Activated T-helper 1 cell treated with anti-CD3 and anti-CD28 coated beads, Interleukin-2, amount 50 U/mL, for 16 hours (primary cell): ENCODE measurements around the gene MTFR1L.

Experiments used
- DNase-seq, 2 donors: peaks; one replicate each; pipeline ENCODE4 v3.0.0-alpha.2; 2020; ENCODE audit warnings: low read depth in 1 of 2, low spot score in 1 of 2

MTFR1L gene

GRCh38 chr1:25861316-25862286 lies 41.8 kb downstream of the MTFR1L start:
- no peak for DNase-seq

DNA sequence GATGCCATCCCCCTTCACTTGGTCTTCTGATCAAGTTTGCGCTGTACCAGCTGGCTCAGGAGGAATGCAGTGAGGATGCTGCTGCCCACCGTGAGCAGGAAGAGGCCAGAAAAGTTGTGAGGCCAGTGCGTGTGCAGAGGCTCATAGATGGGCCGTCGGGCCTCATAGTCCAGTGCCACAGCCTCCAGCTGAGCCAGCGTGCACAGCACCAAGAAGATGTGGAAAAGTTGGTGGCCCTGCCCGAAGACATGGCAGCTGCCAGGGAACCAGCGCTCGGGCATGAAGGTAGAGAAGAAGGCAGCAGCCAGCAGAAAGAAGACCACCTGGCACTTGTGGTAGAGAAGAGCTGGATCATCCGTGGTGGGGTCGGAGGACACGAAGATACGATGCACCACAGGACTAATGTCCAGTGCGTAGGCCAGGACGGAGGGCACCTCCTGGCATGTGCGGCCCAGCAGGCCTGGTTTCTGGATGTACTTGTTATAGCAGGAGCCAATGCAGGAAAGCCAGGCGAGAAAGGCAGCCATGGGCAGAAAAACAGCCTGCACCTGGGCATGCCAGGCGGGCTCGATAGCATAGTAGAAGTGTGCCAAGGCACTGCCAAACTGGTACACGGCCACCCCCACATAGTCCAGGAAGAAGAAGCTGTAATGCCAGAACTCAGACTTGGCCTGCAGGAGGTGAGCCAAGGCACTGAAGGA lies 43.2 kb downstream of the MTFR1L start:
- DNase-seq: no peak

DNA sequence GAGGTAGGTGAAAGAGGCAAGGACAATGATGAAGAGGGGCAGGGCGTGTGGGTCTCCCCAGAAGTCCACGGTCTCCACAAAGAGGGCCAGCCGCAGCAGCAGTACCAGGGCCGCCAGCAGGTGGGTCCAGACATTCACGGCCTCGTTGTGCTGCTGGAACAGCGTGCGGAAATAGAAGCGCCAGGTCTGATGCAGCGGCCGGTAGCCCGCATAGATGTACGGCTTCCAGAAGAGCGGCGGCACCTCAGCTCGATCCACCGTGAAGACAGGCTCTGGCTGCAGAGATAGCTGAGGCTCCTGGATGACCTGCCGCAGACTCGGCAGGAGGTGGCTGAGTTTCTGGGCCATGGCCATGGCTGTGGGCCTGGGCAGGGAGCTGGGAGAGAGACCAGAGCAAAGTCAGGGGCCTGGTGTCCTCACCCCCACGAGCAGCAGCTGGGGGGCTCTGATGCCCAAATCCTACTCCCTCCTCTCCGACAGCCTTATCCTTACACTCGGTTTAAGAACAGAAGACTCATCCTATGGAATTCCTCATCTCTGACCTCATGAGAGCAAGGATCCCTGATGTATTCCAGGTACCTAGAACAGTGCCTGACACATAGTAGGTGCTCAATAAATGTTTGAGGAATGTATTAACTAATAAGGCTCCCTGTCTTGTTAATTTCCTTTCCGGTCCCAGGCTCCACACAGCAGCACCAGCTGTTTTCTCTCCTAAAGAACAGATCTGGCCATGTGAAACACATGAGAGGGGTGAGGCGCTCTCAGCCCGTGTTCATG lies 43.9 kb downstream of the MTFR1L start:
- no peak for DNase-seq

GRCh38 chr1:25864434-25864833 lies 44.7 kb downstream of the MTFR1L start:
- DNase-seq: no peak

DNA sequence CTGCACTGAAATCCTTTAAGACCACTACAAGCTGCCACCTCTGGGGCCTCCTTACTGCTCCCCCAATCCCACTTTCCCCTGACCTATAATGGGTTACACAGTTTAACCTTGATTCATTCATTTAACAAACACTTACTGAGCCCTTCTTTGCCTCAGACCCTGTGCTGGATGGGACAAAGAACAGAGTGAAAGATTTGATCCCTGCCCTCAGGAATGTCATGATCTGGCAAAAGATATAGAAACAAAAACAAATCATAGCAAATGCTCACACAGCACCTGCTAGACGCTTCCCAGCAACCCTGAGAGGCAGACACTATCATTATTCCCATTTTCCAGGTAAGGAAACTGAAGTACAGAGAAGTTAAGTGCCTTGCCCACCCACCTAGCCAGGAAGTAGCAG lies 46.5 kb downstream of the MTFR1L start:
- no peak for DNase-seq

GRCh38 chr1:25867210-25867991 lies 47.6 kb downstream of the MTFR1L start:
- DNase-seq: no peak

- no peak for DNase-seq
Observed at GRCh38 chr1:25869909-25870606, 50.3 kb downstream of the MTFR1L start.

DNA sequence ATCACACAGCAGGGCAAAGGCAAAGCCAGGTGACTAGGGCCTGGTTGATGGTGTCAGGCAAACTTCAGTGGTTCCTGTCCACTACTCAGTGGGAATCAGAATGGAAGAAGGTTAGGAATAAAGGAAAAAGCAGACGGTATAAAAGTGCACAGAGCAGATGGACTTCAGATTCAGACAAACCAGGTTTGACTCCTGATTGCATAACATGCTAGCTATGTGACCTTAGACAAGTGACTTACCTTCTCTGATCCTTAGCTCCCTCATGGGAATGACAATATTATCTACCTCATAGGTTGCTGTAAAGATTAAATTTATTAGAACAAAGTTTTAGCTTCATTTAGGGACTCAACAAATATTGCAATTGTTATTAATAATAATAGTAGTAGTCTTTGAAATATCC lies 50.9 kb downstream of the MTFR1L start:
- DNase-seq: no peak

DNA sequence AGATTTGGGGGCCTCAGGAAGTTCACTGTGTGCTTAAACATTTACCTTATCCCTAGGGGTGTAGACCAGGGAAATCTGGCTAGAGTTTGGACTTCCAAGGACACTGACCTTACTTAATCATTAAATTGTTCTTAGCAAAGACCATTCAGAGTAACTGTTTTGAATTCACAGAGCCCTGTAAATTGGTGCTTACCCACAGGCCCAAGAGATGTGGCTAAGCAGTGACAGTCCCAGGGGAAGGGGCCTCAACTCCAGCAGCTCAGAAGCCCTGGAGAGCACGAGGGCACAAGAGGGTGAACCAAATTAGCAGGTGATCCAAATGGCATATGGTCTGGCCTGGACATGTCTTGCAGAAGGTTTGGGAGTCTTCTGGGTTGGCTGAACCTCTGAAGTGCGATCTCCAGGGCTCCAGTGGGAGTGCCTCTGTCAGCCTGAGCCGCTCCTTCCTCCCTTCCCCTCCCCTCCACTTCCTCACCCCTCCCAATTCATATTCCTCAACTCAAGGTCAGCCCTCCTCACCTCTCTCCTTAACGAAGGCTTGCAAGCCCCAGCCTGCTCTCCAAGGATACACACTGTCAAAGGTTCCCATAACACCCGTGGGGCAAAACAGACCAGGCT lies 51.4 kb downstream of the MTFR1L start:
- no peak for DNase-seq

- no peak for DNase-seq
Observed at GRCh38 chr1:25871704-25872494, 52.1 kb downstream of the MTFR1L start.

- DNase-seq: no peak
Observed at GRCh38 chr1:25872713-25873112, 53.0 kb downstream of the MTFR1L start.

DNA sequence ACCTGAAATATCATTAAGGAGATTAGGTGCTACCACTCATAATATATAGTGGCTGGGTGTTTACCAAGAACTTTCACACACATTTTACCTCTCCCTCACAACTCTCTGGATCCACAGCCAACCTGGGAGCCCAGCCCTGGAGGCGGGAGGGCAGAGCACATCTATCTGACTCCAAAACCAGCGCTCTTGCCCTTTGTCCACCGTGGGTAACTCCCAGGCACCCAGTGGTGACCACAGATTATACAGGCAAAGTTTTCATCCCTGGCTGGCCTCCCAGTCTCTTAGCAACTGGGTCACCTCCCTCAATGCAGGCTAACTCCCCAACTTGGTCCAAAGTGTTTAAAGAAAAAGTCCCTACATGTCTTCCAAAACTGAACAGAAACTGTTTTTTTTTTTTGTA lies 53.4 kb downstream of the MTFR1L start:
- DNase-seq: no peak

DNA sequence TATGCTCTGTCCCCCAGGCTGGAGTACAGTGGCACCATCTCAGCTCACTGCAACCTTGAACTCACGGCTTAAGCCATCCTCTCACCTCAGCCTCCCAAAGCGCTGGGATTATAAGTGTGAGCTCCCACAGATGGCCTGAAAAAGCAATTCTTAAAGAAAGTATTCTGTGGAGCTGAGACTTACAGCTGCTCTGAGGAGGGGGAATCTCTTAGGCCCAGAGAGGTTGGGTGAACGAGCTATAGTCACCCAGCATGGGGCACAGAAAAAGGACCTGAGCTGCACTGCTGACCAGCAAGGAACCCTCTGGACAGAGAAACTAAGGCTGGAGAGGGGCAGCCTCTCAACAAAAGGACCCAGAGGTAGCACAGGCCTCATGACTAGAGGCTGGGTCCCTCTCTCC lies 54.5 kb downstream of the MTFR1L start:
- no peak for DNase-seq

DNA sequence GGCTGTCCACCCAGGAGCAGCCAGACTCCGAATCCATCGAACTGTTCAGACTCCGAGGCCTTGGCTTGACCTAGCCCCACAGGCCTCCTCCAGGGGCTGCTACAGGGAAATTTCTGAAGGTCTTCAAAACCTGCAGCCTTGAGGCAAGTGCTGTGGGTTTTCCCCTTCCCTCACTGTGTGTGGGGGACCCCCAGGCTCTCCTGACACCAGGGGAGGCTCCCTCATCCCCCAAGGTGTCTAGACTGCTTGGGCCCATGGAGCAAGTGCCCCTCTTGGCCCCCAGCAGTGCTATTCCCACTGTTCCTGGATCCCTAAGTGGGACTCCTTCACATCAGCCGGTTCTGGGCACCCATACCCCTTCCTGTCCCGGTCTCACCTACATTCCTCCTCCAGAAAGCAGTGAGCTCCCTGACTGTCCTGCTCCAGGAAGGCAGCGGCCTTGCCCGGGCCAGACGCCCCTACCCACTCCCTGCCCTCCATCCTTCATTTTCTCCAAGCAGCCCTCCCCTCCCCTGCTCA lies 54.9 kb downstream of the MTFR1L start:
- no peak for DNase-seq

- DNase-seq: peak; percentile 19 to 45
Observed at GRCh38 chr1:25875154-25875855, 55.6 kb downstream of the MTFR1L start, which contains the start of gene PAQR7. TSS of gene PAQR7 (minus strand) at chr1:25875708. CDS start at chr1:25863839, 11,869 bp downstream.

DNA sequence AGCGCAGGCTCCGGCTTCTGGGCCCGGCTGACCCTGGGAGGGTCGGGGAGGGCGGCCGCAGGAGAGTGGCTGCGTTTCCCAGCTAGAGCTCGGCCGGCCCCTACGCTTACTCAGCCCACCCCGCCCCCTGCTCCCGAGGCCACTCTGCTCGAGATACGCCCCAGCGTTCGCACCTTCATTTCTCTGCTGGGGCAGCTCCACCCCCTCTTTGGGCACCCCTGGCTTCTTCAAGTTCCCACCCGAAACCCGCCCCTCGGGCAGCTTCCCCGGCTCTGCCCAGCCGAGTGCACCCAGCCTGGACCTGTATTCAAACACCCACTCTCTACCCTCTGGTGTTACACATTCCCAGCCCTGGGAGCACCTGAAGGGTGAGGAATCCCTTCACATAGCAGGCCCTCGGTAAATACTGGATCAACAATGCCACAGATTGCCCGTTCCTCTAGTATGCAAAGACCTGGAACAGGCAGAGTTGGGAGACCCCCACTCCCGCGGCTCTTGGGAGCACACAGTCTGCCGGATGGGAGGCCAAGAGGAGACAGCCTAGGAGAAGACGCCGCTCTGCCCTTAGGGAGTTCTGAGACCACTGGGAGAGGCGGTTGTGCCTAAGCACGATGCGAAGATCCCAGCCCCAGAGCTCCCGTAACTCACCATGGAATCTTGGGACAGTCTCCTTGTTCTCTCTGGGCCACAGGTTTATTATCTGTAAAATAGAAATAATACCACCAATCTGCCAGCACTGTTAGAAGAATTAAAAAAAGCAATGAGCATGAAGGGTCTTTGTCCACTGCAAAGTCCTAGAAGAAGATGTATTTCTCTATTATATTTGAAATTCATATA lies 56.3 kb downstream of the MTFR1L start:
- no peak for DNase-seq

DNA sequence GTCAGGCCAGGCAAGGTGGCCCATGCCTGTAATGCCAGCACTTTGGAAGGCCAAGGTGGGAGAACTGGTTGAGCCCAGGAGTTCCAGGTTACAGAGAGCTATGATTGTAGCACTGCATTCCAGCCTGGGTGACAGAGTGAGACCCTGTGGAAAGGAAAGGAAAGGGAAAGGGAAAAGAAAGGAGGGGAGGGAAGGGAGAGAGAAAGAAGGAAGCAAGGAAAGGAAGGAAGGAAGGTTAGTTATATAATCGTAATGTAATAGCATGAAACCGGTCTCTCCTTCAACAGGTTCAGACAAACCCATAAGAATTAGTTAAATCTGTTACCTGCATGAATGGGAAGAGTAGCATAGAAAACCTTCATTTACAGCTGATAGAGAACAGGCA lies 56.9 kb downstream of the MTFR1L start:
- DNase-seq: no peak
